HFF-Myc (cell line): ENCODE data around the gene SUMF1.
A peak's percentile ranks its signal among the peaks of the same experiment; 100 is the strongest.

Experiments
- DNase-seq: peaks from one replicate; pipeline ENCODE4 v3.0.0-alpha.2; 2011; ENCODE audit warnings: low read depth; ENCODE audit errors: extremely low read depth
- H3K4me3 ChIP-seq: replicated peaks from 2 replicates; pipeline ENCODE4 v1.5.1; 2011; ENCODE audit warnings: low read depth, mild to moderate bottlenecking, control low read depth, low read length
- TF ChIP-seq, protein P1 (sequence below): IDR thresholded peaks from 2 replicates; pipeline ENCODE4 v1.5.1; 2012; ENCODE audit warnings: mild to moderate bottlenecking, low read depth, low read length, control low read depth; ENCODE audit errors: missing control alignments

The SUMF1 gene

DNA sequence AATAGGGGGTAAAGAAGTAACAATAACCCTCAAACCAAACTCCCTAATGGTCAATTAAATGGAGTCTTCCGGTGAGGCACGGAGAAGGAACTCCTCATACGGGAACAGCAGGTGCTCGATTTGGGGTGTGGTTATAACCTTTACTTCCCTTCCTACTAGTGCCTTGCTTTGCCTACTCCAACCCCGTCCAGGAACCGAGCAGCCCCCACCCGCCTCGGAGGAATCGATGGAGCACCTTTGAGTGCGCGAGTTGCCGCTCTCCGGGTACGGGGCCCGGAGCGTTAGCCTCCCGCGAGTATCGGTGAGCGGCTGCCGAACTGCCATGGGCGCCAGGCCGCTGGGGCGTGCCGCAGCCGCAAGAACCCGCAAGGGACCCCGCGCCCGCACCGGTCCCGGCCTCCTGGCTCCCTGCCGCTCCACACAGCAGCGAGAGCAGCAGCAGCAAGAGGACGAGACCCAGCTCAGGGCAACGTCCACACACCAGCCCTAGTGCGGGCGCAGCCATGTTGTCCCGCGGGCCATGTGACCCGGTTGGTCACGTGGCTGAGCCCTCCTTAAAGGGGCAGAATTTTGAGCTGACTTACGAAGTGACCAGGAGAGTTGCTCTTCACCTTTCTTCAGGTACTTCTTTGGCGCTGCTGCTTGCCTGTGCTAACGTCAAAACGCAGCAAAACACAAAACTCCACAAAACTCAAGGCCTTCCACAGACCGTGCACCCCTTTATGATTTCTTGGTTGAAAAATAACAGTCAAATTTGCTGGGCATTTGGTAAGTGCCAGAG lies at the start of gene SUMF1:
SUMF1 (minus strand) TSS at position 529 of the 781 bp plus-strand sequence; CDS start at position 505, 24 bp downstream.
- peak; percentile 32 for DNase-seq
- TF ChIP-seq, protein P1, sequence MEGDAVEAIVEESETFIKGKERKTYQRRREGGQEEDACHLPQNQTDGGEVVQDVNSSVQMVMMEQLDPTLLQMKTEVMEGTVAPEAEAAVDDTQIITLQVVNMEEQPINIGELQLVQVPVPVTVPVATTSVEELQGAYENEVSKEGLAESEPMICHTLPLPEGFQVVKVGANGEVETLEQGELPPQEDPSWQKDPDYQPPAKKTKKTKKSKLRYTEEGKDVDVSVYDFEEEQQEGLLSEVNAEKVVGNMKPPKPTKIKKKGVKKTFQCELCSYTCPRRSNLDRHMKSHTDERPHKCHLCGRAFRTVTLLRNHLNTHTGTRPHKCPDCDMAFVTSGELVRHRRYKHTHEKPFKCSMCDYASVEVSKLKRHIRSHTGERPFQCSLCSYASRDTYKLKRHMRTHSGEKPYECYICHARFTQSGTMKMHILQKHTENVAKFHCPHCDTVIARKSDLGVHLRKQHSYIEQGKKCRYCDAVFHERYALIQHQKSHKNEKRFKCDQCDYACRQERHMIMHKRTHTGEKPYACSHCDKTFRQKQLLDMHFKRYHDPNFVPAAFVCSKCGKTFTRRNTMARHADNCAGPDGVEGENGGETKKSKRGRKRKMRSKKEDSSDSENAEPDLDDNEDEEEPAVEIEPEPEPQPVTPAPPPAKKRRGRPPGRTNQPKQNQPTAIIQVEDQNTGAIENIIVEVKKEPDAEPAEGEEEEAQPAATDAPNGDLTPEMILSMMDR, result no peak
- peak within 1 kb of the TSS; percentile 74 for H3K4me3 ChIP-seq

DNA sequence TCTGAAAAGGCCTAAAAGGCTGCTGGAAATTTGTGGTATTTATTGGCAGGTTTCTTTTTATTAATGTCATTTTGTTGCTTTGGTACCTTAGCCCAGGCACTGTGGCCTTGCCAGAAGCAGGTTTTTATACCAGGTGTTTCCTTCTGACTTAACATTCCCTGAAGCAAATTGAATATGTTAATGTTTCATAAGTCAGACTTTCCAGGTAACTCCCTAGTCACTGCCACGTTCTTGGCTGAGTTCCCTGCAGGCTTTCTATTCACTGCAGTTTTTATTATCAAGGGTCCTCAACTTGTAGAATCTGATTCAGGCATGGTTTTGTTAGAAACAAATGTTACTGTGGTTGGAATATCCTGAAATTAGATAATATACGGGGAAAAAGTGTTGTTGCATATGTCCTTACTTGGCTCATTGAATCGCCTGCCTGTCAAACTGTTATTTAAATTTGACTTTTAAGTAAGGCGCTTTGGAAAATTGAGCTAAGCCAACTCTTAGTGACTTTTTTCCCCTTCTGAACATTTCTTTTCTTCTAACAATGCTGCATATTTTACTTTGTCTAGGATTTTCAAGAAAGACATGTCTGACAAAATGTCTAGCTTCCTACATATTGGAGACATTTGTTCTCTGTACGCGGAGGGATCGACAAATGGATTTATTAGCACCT lies 49.0 kb upstream of the SUMF1 start:
- TF ChIP-seq, protein P1, result no peak
- DNase-seq, result no peak
- no peak overlapping the region for H3K4me3 ChIP-seq

DNA sequence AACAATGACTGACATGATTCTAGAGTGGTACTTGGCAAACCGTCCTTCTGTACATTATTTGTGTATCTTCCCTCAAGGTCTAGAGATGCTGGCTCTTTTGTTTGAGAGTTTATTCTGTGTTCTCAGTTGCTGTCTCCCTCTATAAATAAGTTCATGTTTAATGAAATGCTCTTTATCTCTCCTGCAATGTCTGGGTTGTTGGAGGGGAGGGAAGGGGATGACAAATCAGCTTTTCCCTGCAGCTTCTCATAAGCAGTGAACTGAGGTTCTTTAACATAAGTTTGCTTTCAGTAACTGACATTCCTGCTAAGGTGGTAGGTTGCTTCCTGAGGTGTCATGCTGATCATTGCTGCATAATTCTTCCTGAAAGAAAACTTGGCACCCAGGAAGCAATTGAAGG lies 47.8 kb upstream of the SUMF1 start:
- no peak for DNase-seq
- TF ChIP-seq, protein P1, result no peak
- H3K4me3 ChIP-seq, result no peak overlapping the region

DNA sequence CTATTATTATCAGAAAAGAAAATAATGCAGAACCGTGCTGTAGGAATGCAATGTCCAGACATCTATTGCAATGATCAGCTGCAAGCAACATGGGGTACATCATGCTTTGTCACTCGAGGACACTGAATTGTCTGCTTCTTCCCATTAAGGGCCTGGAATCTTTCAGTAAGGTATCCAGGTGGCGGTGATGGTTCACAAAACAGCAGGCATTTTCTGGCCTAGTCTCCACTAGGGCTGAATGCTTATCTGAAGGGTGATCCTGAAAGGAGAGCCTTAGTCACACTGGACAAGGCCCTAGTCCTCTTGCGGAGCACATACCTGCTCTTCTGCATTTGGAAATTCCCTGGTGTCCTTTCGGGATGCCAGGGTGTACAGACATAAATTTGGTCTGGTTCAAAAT lies 47.3 kb upstream of the SUMF1 start:
- TF ChIP-seq, protein P1, result no peak
- H3K4me3 ChIP-seq, result no peak overlapping the region
- no peak for DNase-seq

DNA sequence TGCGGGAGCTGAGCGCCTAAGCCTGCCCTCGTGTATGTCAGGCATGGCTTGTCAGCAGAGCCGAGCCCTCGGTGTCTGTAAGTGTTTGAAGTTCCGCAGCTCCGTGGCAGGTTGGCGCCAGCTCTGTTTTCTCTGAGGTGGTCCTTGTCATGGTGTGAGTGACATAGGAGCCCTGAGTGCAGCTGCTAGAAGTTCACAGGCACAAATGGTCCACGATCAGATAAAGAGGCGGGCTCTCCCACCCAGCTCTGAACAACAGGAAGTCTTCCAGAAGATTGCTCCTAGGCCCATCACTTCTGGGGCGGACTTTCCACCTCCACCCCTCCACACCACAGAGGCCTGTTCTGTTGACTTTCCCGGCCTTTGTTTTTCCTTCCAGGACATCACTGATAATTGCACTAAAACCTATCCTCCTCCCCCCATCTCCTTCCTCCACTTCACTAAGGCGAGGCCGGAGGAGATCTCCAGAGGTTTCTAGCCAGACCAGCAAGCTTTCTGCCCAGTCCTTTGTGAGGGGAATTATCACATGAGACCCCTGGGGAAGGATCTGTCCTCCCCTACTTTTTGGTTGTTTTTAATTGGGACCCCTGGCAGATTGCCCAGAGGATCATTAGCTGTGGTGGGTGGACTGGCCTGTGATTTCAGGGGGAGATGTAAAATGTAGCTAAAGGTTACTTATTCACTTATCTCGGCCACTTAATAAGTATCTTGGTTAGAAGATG lies 46.0 kb upstream of the SUMF1 start:
- TF ChIP-seq, protein P1, result no peak
- H3K4me3 ChIP-seq, result no peak overlapping the region
- no peak for DNase-seq

DNA sequence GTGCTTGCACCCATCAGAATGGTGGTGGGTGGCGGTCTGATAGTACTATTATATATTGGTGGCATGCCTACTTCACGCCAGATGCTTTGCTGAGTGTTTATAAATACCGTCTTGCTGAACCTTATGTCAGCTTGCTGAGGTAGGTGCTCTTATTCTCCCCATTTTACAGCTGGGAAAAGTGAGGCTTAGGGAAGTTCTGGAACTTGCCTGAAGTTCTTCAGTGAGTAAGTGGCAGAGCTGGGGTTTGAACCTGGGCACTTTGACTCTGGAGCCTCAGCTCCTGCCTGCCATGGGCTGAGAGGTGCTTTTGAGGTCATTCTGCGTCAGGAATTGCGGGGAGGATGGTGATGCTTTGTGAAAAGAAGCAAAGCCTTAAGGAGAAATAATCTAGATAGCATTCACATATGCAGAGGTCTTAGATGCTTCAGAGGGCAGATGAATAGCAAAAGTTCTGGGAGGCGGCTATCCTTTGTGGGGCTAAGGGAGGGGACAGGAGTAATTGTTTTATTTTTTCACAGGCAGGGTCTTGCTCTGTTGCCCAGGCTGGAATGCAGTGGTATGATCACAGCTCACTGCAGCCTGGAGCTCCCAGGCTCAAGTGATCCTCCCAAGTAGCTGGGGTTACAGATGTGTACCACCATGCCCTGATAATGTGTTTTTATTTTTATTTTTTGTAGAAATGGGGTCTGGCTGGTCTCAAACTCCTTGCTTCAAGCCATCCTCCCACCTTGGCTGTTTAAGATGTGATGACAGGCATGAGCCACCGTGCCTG lies 44.6 kb upstream of the SUMF1 start:
- TF ChIP-seq, protein P1, result no peak
- H3K4me3 ChIP-seq, result no peak overlapping the region
- no peak for DNase-seq
